Omental fat pad (tissue), 4 donors: ENCODE measurements around the gene ADAMTSL2. TPM values are rescaled to one million over a fixed set of nuclear protein-coding genes. Genes with fewer than 3 reads are reported as not detected.
"Not testable (repeated sequence)": the region's sequence is repeated elsewhere in the genome, so short reads cannot be mapped to it uniquely, and the experiment has no call there.

Source experiments
- ATAC-seq: fragments of 150-250 bp; one replicate; pipeline ENCODE4 v1.9.1; 2016; ENCODE audit warnings: mild to moderate bottlenecking, moderate library complexity; ENCODE audit not compliant: low FRiP score
- DNase-seq: peaks from one replicate; pipeline ENCODE4 v3.0.0-alpha.2; 2019; ENCODE audit warnings: low spot score
- CTCF ChIP-seq, 3 donors: fragments of 450-650 bp; IDR thresholded peaks; one replicate each; pipeline ENCODE4 v1.5.1; 2016 to 2017; ENCODE audit warnings: antibody characterized with exemption in 3 of 3, mild to moderate bottlenecking in 3 of 3, moderate library complexity in 2 of 3
- total RNA-seq, 4 donors: library from RNA; depleted of rRNA; stranded (reverse); fragments of >200 nt; gene quantifications; one replicate each; pipeline ENCODE4 v1.1.0, GENCODE V29; 2016

The ADAMTSL2 gene
- total RNA-seq, 4 donors from 2014 or later, result 0.63 to 4.7 (median 1.4) TPM

- no peak for ATAC-seq
- TF ChIP-seq CTCF (IDR thresholded peaks at IDR 0.05), result no peak
- DNase-seq, result no peak
These were observed 25.8 kb downstream of the ADAMTSL2 start for GRCh38 chr9:133560311-133560710.

GRCh38 chr9:133560944-133561343 is 26.4 kb downstream of the ADAMTSL2 start:
- no peak for TF ChIP-seq CTCF (IDR thresholded peaks at IDR 0.05)
- DNase-seq (no peak), ATAC-seq (no peak)

- ATAC-seq, result no peak
- TF ChIP-seq CTCF (IDR thresholded peaks at IDR 0.05), result no peak
- DNase-seq, result no peak
These were observed 27.6 kb downstream of the ADAMTSL2 start for GRCh38 chr9:133561976-133562554.

- ATAC-seq (no peak), DNase-seq (no peak)
- TF ChIP-seq CTCF (IDR thresholded peaks at IDR 0.05), result no peak
These were observed 28.2 kb downstream of the ADAMTSL2 start for GRCh38 chr9:133562611-133563290.

- no peak for TF ChIP-seq CTCF (IDR thresholded peaks at IDR 0.05)
- DNase-seq, result no peak
- no peak for ATAC-seq
These were observed 28.8 kb downstream of the ADAMTSL2 start for GRCh38 chr9:133563291-133563796.

- not testable (repeated sequence) for DNase-seq
These were observed 29.3 kb downstream of the ADAMTSL2 start for GRCh38 chr9:133563814-133564213.

GRCh38 chr9:133564451-133565116 is 30.1 kb downstream of the ADAMTSL2 start:
- TF ChIP-seq CTCF (IDR thresholded peaks at IDR 0.05), result no peak
- no peak for DNase-seq
- ATAC-seq, result no peak

More at GRCh38 chr9:133563814-133564213, 29.3 kb downstream of the ADAMTSL2 start:
- not testable (repeated sequence) for ATAC-seq
